DMS153 treated with DMSO at 0.1 percent for 48 hours (cell line): Measurements from ENCODE around the gene GSTK1.
"Not testable (repeated sequence)": the region's sequence is repeated elsewhere in the genome, so short reads cannot be mapped to it uniquely, and the experiment has no call there.

ENCODE experiments used
- DNase-seq: peaks from one replicate; lab custom pipeline; 2025; ENCODE audit not compliant: unreplicated experiment; lab: John Stamatoyannopoulos, UW

GSTK1 gene

DNA sequence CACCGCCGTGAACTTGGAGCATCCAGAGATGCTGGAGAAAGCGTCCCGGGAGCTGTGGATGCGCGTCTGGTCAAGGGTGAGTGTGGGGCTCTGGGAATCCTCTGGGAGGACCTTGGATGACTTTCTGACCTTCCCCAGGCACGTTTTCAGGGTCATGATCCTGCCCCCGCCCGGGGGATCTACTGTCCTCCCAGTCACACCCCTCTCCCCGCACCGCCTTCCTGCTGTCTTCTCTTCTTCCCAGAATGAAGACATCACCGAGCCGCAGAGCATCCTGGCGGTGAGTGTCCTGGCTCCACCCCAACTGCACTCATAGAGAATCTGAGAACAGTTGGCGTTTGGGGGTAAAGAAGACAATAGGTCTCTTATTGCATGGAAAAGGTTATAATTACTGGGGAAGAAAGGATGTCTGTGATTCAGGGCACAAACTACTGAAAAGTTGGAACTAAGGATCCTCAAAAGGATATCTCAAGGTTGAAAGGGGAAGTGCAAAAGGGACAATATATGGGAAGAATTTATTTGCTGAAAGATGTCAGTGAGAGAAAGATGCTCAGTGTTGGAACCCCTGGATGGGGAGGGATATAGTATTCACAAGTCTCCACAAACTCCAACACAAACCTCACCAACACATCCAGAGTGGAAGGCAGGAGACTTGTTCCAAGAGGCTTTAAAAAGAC, 1.9 kb downstream of the GSTK1 start:
- DNase-seq, result no peak

DNA sequence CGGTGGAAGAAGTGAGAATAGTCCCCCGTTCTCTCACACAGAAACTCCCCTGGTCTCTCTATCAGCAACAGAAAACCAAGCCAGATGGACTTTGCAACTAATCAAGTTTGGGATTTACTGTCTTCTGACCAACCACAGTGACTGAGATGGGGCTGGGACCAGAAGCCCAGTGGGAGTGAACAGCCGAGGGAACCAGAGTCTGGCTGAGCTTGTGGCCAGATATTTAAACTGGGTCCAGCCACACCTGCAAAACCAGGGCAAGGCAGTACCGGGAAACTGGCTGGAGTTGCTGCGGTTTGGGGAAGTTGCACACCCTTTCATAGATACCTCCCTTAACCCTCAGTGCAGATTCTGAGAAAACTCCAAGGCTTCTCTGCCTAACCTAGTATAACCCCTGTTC, 6.0 kb downstream of the GSTK1 start:
- DNase-seq, result no peak

DNA sequence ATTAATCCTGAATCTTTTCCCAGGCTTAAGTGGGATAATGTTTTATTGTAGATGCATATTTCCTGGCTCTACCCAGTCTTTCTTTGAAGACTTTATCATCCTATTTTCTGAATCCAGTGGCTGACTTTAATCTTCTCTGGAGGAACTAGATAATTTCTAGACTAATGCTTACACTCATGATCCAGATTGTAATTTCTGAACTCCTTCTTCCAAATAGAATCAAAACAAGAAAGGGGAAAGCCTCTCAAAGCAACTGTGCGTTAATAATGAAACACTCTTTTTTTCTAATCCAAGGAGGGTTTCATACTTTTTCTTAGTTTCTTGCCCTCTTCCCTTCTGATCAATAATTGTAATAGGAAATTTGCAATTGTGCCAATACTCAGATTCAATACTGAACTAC, 8.0 kb downstream of the GSTK1 start:
- DNase-seq, result no peak

DNA sequence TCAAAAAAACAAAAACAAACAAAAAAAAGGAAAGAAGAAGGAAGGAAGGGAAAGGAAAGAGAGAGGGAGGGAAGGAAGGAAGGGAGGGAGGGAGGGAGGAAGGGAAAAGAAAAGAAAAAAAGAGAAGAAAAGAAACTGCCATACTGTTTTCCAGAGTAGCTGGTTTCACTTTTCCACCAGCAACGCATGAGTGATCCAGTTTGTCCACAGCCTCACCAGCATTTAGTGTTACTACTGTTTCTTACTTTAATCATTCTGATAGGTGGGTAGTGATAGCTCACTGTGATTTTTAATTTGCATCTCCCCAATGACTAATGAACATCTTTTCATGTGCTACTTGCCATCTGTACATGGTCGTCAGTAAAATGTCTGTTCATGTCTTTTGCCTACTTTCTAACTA, 9.6 kb downstream of the GSTK1 start:
- DNase-seq, result no peak

DNA sequence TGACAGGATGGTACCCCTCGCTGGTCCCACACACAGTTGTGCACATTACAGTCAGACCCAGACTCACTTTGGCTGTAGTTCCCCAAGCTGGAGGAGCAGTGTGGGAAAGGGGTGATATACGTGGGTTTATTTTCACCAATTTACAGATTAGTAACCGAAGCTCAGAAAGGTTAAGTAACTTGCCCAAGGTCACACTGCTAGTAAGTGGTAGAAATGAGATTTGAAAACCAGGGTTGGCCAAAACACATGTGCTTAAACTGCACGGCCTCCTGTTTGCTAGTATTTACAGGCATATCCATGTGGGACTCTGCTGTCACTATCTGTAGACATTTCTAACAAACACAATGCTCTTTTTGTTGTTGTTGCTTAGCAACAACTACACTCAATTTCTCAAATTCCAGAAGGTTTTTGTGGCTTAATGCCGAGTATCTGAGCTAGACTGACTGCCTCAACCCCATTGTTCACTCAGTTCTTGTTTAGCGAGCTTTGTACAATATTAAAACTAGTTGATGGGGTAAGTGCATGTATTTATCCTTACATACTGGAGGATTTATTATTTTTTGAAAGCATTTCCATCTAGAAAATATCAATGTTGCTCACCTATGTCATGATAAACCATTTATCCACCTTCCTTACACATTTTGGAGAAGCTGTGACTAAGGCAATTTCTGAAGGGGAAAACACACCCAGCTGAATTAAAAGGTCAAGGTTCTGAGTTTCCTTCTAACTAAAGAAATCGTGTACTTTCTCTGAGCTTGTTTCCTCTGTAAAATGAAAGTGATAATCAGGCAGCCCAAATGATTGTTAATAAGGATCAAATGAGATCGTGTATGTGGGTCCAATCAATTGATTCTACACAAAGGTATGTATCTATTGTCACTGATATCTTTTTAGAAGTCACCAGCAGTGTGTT, 16.2 kb downstream of the GSTK1 start:
- DNase-seq, result no peak

DNA sequence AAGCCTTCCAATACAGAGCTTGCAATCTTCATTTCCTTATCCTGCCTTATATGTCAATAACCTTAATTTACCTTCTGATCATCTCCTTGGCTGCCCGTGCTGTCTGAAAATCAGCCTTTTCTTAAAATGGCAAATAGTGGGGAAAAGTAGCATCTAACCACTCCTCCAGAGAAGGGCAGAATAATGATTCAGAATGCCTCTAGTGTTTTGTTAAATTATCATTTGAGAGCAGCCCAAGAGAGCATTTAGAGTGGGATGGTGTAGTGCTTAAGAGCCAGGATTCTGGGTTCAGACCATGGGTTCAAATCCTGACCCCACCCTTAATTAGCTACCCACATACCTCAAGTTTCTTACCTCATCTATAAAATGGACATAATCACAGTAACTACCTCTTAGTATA, 16.9 kb downstream of the GSTK1 start:
- DNase-seq, result no peak

DNA sequence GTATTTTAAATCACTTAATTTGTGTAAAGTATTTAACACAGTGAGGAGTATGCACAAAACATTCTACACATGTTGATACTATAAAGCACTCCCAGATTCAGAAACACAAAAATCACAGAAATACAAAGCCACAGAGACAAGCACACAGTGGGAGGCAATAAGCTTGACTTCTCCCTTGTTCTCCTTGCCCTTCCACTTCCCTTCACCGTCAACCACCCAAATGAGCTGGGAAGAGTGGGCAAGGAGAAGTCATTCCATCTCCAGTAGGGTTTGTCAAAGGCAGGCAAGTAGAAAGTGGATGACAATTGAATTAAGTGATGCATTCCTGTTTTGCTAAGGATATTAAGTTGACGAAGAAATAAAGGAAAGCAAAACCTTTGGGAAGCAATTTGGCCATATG, 17.3 kb downstream of the GSTK1 start:
- DNase-seq, result no peak

DNA sequence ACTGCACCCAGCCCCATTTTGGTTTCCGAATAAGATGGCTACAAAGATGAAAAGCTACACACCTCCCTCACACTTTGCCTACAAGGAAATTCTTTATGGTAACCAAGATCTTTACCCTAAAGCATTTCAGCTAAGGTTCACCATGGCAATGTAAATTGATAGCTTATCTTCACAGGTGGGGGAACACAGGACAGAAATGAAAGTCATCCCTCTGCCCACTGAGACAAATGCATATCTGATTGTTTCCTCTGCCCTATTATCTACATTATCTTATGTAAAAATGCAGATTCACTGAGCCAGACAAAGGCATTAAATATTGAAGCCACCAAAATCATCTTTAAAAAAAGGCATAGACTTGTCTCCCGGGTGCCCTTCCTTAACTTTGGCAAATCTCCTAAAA, 18.3 kb downstream of the GSTK1 start:
- DNase-seq, result no peak

DNA sequence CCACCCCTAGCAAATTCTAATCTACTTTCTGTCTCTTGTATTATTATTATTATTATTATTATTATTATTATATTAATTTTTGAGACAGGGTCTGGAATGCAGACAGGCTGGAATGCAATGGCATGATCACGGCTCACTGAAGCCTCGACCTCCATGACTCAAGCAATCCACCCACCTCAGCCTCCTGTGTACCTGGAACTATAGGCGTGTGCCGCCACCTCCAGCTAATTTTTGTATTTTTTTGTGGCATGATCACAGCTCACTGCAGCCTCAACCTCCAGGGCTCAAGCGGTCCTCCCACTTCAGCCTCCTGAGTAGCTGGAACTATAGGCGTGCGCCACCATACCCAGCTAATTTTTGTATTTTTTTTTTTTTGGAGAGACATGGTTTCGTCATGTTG, 18.9 kb downstream of the GSTK1 start:
- DNase-seq, result no peak

DNA sequence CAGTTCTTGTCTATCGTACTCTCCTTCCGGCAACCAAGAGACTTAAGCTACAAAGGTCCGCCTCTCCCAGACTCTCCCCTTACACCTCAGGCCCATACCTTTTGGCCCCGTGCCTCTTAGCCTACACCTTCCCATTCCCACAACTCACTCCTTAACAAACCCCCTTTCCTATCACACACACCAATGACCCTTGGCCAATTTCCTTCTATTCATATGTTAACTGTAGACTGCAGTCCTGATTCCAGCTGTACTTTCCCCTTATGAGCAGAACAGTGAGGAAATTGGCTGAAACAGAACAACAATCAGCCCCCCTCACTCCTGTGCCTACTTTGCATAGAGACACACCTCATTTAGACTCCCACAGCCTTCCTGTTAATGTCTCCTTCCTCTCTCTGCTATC, 20.1 kb downstream of the GSTK1 start:
- no peak for DNase-seq

DNA sequence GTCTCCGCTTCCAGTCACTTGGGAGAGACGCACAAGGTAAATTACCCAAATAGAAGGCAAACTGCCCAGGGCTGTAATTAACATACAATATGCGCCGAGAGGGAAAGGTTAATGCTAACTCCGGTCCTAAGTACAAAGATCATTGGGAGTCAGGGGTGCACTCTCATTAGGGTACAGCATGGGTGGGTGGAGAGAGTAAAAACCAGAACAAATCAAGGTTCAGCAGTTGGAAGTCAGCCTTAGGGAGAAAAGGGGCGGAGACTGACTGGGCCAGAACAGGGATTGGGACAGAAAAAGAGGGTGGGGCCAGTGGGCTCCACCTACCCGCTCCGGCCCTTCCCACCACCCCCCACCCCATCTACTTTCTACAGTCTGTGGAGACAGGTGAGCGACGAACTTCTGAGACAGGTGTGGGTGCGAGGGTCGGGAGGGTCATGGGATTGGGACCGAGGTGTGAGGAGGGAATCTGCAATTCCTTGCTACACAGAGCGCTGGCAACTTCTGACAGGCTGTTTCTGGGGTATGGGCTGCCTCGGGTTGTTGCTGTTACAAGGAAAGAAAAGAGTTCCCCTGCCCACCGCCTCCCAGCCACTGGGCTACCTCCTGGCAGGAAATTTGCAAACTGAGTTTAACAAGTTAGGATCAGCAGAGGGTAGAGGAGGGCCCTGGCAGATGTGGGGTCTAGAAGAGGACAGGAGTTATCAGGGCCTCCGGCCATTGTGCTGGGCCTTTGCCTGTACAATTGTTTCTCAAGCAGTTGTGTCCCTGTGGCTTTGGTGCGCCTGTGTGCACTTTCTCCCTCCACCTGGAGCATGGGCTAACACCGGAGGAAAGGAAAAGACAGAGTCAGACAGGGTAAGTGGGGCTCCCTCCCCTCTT, 21.6 kb downstream of the GSTK1 start, which contains the start of gene TMEM139:
TSS of gene TMEM139 (plus strand) at position 368 of the 879 bp plus-strand sequence. CDS start 1,000 bp downstream, outside the sequence.
- no peak for DNase-seq

DNA sequence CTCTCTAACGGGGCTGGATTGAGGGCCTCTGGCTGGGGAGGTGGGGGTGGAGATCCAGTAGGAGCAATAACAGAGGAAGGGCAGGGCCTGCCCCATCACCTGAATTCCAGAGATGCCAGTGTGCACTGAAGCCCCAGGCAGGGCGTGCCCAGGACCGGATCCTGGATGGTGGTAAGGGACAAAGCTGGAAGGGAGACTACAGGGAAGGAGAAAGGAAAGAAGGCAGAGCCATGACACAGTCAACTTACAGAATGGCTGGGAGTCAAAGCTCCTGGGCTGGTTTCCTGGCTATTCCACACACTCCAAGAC, 22.2 kb downstream of the GSTK1 start:
- no peak for DNase-seq

DNA sequence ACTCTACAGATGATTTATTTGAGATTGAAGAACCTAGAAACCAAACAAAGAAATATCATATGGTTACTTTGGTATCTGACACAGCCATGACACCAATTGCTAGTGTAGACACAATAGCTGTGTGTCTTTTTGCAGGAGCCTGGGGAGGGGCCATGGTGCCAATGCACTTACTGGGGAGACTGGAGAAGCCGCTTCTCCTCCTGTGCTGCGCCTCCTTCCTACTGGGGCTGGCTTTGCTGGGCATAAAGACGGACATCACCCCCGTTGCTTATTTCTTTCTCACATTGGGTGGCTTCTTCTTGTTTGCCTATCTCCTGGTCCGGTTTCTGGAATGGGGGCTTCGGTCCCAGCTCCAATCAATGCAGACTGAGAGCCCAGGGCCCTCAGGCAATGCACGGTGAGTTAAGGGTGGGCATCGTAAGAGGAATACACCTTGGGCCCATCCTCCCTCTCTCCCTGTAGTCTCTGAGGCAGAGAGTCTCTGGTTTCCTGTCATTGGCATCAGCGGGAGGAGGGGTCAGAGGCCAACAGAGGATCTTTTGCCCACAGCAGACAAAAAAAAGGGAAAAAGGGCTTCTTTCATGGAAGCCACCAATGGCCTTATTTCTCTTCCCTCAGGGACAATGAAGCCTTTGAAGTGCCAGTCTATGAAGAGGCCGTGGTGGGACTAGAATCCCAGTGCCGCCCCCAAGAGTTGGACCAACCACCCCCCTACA, 22.7 kb downstream of the GSTK1 start:
- DNase-seq, result no peak

DNA sequence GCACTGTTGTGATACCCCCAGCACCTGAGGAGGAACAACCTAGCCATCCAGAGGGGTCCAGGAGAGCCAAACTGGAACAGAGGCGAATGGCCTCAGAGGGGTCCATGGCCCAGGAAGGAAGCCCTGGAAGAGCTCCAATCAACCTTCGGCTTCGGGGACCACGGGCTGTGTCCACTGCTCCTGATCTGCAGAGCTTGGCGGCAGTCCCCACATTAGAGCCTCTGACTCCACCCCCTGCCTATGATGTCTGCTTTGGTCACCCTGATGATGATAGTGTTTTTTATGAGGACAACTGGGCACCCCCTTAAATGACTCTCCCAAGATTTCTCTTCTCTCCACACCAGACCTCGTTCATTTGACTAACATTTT, 23.3 kb downstream of the GSTK1 start:
- no peak for DNase-seq

DNA sequence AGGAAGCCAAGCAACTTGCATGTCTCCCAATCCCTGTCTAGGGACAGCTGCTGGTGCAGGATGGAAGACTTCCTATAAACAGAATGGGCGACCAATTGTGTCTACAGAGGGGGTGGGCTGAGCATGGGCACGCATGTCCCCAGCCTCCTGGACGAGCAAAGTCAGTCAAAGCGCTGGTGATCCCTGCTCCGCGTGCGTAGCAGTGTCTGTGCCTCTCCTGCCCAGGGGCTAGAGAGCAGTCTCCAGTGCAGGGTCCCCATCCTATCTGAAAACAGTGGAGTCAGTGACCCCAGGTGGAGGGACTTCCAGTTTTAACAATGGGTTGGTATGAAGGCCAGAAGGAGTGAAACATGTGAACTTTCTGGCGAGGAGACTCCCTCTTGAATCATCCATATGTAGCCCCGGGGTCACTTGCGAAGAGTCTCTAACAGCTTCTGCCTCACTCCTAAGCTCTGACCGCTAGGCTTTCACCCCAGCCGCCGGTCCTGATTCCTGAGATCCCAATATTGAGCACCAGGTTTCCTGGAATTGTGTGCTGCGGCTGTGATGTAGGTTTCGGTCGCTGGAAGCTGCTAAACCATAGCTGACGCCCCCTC, 24.2 kb downstream of the GSTK1 start:
- no peak for DNase-seq

DNA sequence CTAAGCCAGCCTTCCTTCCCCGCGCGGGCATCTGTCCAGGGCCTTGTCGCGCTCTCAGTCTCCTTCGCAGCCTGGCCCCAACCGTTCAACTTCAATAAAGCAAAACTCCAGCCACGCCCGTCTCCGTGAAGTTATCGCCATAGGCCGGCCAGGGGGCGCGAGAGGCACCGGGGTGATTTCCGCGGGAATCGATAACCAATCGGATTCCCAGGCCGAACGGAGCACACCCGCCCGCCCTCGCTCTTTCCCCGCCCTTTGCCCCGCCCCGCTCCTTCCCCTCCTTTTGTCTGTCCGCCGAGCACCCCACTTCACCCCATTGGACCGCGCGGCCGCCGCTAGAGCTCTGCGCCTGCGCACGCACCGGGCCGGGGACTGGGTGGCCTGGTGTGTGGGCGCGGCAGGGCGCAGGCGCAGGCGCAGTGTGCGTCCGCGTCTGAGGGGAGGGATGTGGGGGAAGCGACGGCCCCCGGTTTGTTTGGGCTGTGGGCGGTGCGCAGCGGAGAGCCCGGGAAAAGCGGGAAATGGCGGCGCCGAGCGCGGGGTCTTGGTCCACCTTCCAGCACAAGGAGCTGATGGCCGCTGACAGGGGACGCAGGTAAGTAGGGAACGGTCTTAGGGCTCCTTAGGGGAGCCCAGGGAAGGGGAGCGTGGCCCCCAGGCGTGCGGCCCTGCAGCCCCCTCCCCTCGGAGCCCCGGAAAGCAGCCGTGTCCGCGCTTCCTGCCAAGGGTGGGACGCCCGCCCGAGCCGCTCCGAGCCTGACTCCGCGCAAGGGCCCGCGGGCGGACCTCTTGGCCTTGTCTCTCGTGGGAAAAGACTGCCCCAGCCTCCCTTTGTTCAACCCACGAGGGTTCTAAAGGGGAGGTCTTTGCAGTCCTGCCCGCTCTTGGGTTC, 24.9 kb downstream of the GSTK1 start, which contains the start of gene CASP2:
TSS of gene CASP2 (plus strand) at position 417 of the 892 bp plus-strand sequence. CDS start at position 522, 105 bp downstream.
- peak; percentile 97 for DNase-seq

DNA sequence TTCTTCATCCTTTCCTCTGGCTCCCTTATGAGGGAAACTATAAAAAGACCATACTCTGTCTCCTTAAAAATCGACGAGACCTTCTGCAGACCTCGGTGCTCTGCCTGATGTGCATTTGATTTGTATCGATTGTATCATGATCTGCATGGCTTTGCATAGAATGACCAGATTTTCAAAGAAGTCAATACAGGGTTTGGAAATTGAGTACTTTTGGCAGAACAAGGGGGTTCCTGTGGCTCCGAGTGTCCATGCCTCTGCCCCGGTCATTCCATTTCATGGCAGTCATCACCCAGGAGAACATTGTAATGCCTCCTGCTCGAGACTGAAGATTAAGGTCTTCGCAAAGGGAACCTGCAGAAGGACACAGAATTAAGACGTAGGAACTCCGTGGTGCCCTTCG, 25.6 kb downstream of the GSTK1 start:
- no peak for DNase-seq

DNA sequence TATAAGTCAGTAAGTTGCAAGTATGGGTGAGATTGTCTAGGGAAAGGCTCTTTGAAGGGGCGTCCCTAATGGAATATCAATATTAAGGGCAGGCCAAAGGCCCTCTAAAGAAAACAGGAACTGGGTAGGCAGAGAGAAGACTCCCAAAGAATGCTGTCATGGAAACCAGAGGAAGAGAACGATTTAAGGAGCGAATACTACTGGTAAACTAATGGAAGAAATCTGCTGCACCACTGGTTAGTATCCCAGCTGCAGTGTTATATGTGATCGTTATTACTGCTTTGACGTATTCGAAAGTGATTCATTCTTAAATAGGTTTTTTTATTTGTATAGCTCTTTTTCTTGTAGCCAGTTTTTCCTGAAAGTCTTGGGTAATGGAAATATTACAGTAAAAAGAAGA, 26.2 kb downstream of the GSTK1 start:
- DNase-seq, result no peak

DNA sequence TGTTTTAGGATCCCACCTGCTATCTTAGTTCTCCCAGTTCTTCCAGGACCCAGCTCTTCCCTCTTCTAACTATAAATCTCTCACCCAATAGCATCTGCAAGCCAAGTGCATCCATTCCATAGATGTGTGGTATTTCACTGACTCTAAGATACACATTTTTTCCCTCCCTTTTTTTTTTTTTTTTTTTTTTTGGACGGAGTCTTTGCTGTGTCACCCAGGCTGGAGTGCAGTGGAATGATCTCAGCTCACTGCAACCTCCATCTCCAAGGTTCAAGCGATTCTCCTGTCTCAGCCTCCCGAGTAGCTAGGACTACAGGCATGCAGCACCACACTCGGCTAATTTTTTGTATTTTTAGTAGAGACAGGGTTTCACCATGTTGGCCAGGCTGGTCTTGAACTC, 26.6 kb downstream of the GSTK1 start:
- not testable (repeated sequence) for DNase-seq
